ENCODE results near the gene ARHGEF11.
"Not testable (repeated sequence)": the region's sequence is repeated elsewhere in the genome, so short reads cannot be mapped to it uniquely, and the experiment has no call there.

ARHGEF11 gene

DNA sequence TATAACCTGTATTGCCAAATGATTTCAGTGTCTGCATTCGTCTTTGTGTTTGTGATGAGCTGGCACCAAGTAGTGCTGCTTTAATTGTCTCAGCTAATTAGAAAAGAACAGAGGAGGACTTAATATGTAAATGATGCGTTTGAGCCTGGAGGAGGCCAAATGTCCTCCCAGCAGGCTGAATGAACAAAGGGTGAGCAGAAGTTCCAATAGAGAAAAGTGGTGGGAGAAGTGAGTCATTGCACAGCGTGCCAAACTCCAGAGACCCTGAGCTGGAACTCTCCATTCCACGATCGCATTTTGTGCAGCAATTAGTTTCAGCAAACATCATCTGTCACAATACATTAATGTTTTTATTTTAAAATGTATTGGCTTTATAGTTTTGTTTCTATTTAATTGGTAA is 36.2 kb upstream of the ARHGEF11 start:
- no peak overlapping the region for H3K27ac ChIP-seq
- no peak for TF ChIP-seq ZFX (IDR thresholded peaks at IDR 0.05; ENCODE audit: borderline replicate concordance)
- TF ChIP-seq, protein P1, sequence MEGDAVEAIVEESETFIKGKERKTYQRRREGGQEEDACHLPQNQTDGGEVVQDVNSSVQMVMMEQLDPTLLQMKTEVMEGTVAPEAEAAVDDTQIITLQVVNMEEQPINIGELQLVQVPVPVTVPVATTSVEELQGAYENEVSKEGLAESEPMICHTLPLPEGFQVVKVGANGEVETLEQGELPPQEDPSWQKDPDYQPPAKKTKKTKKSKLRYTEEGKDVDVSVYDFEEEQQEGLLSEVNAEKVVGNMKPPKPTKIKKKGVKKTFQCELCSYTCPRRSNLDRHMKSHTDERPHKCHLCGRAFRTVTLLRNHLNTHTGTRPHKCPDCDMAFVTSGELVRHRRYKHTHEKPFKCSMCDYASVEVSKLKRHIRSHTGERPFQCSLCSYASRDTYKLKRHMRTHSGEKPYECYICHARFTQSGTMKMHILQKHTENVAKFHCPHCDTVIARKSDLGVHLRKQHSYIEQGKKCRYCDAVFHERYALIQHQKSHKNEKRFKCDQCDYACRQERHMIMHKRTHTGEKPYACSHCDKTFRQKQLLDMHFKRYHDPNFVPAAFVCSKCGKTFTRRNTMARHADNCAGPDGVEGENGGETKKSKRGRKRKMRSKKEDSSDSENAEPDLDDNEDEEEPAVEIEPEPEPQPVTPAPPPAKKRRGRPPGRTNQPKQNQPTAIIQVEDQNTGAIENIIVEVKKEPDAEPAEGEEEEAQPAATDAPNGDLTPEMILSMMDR (IDR thresholded peaks at IDR 0.05), result no peak

DNA sequence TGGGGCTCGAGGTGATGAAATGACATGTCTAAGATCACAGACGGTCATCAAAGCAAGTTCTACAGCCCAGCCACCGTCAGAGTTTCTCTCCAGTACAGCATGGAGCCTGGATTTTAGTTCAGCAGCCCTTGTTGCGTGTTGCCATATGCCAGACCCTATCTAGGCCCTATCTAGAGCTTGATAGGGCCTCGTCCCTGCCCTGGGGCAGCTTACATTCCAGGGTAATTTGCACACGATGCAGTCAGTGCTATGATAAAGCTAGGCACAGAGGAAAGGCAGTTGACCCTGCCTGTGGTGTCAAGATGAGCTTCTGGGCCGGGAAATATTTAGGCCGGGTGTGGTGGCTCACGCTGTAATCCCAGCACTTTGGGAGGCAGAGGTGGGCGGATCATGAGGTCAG is 35.2 kb upstream of the ARHGEF11 start:
- TF ChIP-seq, protein P1 (IDR thresholded peaks at IDR 0.05), result no peak
- no peak overlapping the region for H3K27ac ChIP-seq

GRCh38 chr1:157077394-157077793 is 31.9 kb upstream of the ARHGEF11 start:
- no peak overlapping the region for H3K27ac ChIP-seq
- TF ChIP-seq ZFX (IDR thresholded peaks at IDR 0.05; ENCODE audit: borderline replicate concordance), result no peak
- TF ChIP-seq, protein P1 (IDR thresholded peaks at IDR 0.05), result no peak

- TF ChIP-seq, protein P1 (IDR thresholded peaks at IDR 0.05), result peak; percentile 87
- TF ChIP-seq ZFX (IDR thresholded peaks at IDR 0.05; ENCODE audit: borderline replicate concordance), result no peak
Measured at GRCh38 chr1:157073944-157074685, 28.6 kb upstream of the ARHGEF11 start.

DNA sequence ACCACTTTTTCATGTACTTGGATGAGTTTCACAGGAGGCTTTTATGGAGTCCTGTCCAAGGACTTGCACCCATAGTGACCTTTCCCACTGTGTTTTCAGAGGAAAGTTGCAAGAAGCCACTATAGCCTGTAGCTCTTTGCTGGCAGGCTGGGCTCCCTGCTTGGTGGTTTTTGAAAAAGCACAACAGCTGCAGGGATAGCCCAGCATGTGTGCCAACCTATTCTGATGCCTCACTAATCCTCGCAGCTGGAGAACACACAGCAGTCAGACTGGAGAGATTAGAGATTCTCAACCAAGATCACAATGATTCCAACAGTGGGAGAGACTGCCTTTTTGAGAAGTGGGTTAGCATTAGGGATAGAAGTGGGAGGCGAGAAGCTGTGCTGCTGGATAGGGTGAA is 24.1 kb upstream of the ARHGEF11 start:
- no peak for TF ChIP-seq ZFX (IDR thresholded peaks at IDR 0.05; ENCODE audit: borderline replicate concordance)
- TF ChIP-seq, protein P1 (IDR thresholded peaks at IDR 0.05), result no peak
- H3K27ac ChIP-seq, result no peak overlapping the region

More at GRCh38 chr1:157073944-157074685, 28.6 kb upstream of the ARHGEF11 start:
- no peak overlapping the region for H3K27ac ChIP-seq

GRCh38 chr1:157059241-157059640 is 13.7 kb upstream of the ARHGEF11 start:
- not testable (repeated sequence) for H3K27ac ChIP-seq

DNA sequence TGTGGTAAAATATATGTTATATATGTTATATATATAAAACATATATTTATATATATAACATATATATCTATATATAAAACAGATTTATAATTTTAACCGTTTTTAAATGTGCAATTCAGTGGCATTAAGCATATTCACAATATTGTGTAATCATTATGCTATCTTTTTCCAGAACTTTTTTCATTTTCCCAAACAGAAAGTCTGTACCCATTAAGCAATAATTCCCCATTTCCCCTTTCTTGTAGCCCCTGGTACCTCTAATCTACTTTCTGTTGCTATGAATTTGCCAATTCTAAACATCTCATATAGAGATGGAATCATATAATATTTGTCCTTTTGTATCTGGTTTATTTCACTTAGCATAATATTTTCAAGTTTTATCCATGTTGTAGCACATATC is 10.7 kb upstream of the ARHGEF11 start:
- H3K27ac ChIP-seq, result no peak overlapping the region
- TF ChIP-seq, protein P1 (IDR thresholded peaks at IDR 0.05), result no peak
- TF ChIP-seq ZFX (IDR thresholded peaks at IDR 0.05; ENCODE audit: borderline replicate concordance), result no peak

DNA sequence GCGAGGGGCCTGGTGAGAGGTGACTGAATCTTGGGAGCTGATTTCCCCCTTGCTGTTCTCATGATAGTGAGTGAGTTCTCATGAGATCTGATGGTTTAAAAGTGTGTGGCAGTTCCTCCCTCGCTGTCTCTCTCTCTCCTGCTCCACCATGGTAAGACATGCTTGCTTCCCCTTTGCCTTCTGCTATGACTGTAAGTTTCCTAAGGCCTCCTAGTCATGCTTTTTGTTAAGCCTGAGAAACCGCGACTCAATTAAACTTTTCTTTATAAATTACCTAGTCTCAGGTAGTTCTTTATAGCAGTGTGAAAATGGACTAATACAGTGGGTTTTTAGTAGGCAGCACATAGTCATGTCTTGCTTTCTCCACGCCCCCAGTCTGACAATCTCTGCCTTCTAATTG is 10.2 kb upstream of the ARHGEF11 start:
- not testable (repeated sequence) for H3K27ac ChIP-seq

All from 22Rv1 (cell line).